ELR (cell line): ENCODE results near the gene ANO3.
A peak's percentile ranks its signal among the peaks of the same experiment; 100 is the strongest.
"Not testable (repeated sequence)": the region's sequence is repeated elsewhere in the genome, so short reads cannot be mapped to it uniquely, and the experiment has no call there.

Experiments
- DNase-seq: peaks from one replicate; pipeline ENCODE4 v3.0.0-alpha.2; 2015; ENCODE audit warnings: low read depth

The ANO3 gene

DNA sequence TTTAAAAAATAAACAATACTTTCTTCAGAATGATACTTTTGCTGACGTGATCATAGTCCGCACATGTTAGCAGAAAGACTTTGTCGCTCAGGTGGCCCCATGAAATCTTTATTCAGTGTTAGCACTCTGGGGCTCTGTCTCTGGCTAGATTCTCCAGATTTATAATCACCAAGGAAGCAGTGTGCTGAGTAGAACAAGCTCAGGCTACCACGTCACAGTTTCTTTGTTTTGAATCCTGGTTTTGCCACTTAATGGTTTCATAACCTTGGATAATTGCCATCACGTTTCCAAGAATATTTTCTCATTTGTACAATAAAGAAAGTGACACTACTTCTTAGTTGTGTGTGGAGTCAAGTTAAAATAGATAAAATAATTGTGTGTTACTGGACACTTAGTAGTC lies 244.0 kb downstream of the ANO3 start:
- no peak for DNase-seq

DNA sequence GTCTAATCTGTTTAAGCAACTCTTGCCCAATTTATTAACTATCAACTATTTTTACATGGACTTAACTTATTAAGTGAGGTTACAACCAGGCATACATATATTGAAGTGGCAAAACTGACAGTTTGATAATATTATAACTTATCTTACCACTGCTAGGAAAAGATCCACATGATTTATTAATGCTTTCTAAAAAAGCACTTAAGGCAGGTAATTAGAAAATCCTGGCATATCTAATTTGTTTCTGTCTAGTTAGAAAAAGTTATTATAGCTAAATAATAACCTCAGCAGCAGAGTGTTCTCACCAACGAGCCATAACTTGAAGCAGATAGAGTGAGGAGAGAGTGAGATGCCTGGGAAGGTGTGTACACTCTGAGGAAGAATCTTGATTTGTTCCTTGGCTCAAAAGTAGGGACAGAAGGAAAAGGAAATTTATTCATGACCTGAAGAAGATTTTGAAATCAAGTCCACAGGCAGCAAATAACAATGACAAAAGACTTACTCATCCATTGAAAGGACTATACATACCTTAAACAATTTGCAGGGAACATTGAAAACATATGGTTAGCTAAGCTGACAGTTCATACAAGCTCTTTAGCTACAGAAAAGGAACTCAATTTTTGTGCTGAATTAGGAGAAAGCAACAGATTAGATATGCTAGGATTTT lies 247.2 kb downstream of the ANO3 start:
- DNase-seq = peak; percentile 8

DNA sequence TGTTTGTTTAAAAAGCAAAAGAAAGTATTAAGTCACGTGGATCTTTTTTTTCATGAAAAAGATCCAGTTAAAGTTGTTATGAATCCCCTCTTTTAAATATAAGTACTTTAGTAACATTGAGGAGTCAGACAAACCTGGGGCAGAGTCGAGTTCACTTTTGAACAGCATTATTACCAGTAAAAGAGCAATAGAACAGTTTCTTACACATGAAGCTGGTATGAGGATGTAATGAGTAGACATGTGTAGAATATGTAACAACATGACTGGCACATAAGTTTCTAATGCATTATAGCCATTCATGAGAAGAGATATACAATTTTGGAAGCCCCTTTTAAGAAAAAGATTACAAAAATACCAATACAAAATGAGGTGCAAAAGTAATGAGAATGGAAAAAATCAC lies 247.8 kb downstream of the ANO3 start:
- DNase-seq = no peak

- peak; percentile 0 for DNase-seq
Observed at GRCh38 chr11:26580929-26581328, 249.0 kb downstream of the ANO3 start.

DNA sequence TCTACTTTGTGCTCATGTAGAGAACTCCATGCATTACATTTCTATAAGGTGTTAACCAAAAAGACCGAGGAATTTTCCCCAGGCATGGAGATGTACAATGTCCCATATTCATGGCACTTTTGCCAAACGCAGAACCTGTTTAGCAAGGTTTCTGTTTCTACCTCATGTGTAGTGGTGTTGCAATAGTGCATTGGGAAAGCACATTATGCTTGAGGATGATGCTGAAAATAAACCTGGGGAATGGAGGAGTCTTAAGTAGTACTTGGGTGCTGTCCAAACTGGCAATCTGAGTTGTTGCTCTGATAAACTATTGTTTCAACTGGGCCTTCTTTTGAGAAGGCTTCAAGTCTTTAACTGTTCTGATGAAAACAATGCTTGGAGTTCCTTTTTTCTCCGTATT lies 251.6 kb downstream of the ANO3 start:
- no peak for DNase-seq

DNA sequence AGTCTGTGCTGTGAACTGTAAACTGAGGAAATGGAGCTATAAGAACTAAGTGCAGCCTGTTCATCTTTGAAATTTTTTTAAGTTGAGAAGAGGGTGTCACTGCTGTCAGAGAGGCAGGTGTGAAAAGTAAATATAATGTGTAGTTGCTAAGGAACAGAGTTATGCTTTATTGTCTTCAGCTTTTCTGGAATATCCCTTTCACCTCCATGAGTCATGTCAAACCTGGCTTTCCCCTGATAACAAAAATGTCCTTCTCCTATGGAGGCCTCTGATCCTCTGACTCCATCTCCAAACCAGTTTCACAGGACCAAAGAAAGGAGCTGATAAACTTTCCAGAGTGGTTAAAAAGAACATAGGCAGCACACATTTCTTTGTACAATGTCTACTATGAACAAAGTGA lies 252.9 kb downstream of the ANO3 start:
- DNase-seq = no peak

DNA sequence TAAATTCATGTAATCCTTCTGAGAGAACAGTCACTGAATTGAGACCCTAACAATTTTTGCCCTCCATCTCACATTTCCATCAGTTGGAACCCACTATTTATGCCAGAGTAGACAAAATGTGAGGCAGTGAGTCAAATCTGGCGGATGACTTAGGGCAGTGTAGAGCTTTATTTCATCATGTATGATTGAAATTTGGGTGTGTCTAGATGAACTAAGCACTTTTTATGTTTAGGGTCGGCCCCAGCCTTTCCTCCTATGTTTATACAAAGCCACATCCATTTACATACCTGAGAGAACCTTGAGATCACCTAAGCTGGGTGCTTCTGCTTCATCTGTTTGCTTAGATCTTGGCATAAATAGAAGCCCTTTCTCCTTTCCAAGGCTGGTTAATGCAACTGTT lies 255.1 kb downstream of the ANO3 start:
- no peak for DNase-seq

- DNase-seq = no peak
Observed at GRCh38 chr11:26593691-26594090, 261.8 kb downstream of the ANO3 start.

- DNase-seq = not testable (repeated sequence)
Observed at GRCh38 chr11:26595207-26595865, 263.4 kb downstream of the ANO3 start.

DNA sequence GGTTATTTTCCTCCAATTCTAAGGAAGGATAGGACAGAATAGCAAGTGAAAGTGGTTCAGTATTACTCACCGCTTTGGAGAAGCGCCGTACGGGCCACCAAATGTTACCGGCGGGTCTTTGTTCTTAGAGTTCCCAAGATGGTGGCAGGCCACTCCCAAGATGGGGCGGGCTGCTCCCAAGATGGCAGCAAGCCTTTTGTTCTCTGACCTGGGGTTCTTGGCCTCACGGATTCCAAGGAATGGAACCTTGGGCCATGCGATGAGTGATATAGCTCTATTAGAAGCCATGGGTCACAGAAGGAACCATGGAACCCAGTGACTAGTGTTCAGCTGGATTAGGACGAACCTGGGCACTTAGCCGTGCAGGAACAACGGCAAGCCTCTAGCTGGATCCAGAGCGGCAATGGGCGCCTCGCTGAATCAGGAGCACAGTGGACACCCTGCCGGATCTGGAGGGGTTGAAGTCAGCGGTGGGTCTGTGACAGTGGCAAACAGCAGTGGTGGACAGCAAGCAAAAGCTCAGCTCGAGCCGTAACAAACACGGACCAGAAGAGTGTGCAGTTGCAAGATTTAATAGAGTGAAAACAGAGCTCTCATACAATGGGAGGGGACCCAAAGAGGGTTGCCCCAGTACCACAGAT lies 265.2 kb downstream of the ANO3 start:
- DNase-seq = not testable (repeated sequence)

GRCh38 chr11:26597899-26598298 lies 266.0 kb downstream of the ANO3 start:
- DNase-seq = no peak

DNA sequence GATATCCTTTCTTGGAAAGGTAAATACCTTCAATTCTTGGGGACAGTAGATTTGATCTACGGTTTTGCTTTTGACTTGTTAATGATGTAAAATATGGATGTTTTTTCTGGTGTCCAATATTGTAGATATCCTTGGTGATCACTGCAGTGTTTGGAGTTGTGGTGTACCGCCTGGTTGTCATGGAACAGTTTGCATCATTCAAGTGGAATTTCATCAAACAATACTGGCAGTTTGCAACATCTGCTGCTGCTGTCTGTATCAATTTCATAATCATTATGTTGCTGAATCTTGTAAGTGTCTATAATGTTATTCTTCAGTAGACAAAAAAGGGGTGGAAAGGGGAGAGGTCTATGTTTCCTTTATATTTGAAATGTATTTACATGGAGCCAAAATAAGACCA lies 267.5 kb downstream of the ANO3 start:
- DNase-seq = no peak

- DNase-seq = no peak
Observed at GRCh38 chr11:26599876-26600434, 268.0 kb downstream of the ANO3 start.

GRCh38 chr11:26607725-26608506 lies 276.0 kb downstream of the ANO3 start:
- no peak for DNase-seq

- DNase-seq = no peak
Observed at GRCh38 chr11:26608507-26609146, 276.7 kb downstream of the ANO3 start.

DNA sequence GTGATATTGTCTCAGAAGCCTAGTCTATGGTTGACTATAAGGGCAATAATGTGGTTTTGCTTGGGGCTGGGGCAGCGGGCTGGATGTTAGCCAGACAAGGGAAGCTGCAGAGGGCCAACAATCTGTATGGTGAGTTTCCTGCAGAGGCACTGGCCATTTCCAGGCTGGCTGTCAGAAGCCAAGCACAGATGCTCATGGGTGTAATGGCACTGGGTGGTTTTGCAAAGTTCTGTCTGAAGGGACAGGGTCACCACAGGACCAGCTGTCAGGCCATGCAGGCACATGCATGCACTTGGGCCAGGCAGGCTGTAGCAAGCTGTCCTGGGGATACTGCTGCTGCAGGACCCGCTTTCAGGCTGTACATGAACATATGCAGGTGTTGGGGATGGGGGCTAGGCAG lies 281.8 kb downstream of the ANO3 start:
- DNase-seq = no peak

- DNase-seq = no peak
Observed at GRCh38 chr11:26618441-26618840, 286.5 kb downstream of the ANO3 start.

DNA sequence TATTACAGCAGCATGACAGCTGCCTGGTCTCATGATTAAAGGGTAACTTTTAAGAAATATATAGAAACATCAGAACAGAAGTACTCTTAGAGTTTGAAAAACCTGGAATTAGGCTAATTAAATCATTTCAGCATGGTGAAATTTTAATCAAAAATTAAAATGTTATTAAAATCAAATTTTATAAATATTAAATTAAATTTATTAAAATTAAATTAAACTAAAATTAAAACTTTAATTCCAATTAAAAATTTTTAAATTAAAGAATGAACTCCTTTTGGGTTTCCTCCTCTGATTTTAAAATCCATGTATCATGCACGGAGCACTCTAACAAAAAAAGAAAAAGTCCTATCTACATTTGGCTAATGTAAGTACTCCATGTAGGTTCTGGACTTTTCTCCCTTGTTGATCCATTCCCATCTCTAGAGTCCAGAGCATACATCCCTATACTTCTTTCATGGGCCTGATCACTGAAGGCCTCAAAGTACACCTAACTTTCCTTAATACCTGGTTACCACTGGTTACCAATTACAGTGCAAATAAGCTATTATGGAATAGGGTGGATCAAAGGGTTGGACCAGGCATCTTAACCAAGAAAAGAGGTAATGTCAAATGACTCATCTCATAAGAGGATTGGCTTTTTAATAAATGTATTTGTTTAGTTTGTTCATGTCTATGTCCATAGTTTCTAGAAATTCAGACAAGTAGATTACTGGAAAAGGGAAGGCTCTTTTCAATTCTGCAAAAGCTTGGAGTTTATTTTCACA lies 288.5 kb downstream of the ANO3 start:
- no peak for DNase-seq

DNA sequence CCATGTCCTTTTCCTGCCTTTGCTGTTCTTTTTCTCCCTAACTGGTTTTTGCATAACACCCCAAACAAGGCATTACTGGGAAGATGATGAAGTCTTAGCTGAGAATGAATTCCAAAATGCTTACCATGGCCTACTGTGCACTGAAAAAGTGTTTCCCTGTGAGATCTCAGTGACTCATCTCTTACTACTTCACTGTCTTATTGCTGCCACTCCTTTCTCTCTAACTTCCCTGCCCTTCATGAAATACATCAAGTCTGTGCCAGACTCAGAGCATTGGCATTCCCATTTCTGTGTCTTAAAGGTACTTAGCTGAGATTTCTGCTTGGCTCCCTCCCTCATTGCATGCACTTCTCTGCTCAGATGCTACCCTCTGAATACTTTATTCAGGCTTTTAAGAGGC lies 289.2 kb downstream of the ANO3 start:
- DNase-seq = peak; percentile 43

DNA sequence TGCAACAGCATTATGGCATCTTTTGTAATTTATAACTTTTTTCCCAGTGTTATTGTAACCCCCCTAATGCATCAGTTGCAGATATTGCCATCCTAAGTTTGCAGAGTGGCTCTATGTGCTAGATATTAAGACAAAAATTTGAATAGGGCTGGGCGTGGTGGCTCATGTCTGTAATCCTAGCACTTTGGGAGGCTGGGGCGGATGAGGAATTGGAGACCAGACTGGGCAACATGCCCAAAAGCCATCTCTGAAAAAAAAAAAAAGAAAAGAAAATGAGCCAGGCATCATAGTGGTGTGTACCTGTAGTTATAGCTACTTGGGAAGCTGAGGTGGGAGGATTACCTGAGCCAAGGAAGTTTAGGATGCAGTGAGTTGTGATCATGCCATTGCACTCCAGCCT lies 290.3 kb downstream of the ANO3 start:
- DNase-seq = no peak

DNA sequence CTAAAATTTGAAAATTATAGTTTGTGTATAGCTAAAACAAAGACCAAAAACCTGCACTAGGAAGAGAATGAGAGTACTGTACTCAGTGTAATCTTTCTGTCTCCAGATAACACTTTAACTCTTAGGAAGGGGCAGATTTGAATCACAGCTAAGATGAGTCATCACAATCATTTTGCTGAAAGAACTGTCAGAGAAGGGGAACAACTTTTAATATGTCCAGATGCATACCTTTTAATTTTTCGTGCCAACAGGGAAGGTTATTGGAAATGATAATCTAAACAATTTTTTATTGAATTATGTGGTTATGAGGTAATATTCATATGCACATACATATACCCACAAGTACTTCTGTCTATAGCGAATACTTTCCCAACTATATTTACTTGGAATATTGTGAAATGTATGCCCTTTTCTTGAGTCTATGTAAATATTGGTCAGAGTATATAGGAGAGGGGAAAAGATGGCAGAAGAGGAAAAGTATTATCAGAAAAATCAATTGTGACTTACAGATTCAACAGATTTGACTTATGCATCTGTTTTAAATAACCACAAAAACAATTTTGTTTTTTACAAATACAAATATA lies 291.2 kb downstream of the ANO3 start:
- DNase-seq = peak; percentile 6
